Measurements from ENCODE around the gene INTS1.

GRCh38 chr7:1511444-1512422, 7.5 kb upstream of the INTS1 start:
- TF ChIP-seq EZH2 (IDR thresholded peaks at IDR 0.05; ENCODE audit: borderline replicate concordance, low read length) (no peak), CTCF (conservative IDR thresholded peaks at IDR 0.05 in 1 of 2, IDR thresholded peaks at IDR 0.05 in 1 of 2; ENCODE audit: extremely low read depth in 1 of 2, insufficient read depth in 1 of 2, low read depth in 1 of 2, low read length in 2 of 2) (no peak)
